ENCODE data around the gene INPP4A. TPM values are rescaled to one million over a fixed set of nuclear protein-coding genes. Genes with fewer than 3 reads are reported as not detected.

Gene INPP4A
- total and polyA plus RNA-seq, 9 of the 15 experiments (the other 6 are each of a cell fraction or from before 2014, with no cell fraction given), result 1.8 to 15.7 (median 8.3) TPM

DNA sequence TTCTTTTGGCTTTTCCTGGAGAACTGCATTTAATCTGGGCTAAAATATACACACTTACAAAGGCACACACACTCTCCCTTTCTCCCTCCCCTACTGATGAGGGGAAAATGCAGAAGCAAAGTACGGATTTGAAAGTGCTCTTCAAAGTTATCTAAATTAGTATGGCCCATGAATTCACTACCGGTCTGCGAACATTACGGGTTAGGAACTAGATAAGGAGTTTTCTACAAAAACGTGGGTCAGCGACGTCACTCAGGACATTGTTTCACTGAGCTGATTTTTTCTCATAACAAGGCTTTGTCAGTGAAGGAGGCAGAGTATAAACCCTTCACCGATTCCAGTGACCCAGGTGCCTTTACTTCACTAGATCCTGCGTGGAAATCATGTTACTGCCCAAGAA, 116.4 kb downstream of the INPP4A start:
- Histone ChIP-seq H3K36me3 (ENCODE audit: control insufficient read depth, insufficient read depth, low read length) (peaks cover 26% of the 10 kb centered on the region), H3K4me3 (no peak overlapping the region), H4K20me1 (replicated peaks; ENCODE audit: control insufficient read depth, insufficient read depth, low read length) (no peaks in the 10 kb centered on the region), H3K4me2 (ENCODE audit: insufficient read depth, low read length) (peak overlapping the region; percentile 79; the same call in 1 of the 2 replicates), H3K9ac (ENCODE audit: insufficient read depth in 1 of 2, low read depth in 2 of 2, low read length in 2 of 2) (peak overlapping the region in 1 of 2 experiments; percentile 66; a peak in 2 of 4 replicates), H3K4me1 (replicated peaks in 1 of 2; ENCODE audit: control insufficient read depth in 2 of 2, insufficient read depth in 2 of 2, low read length in 2 of 2) (peaks cover 15 to 24% of the 10 kb centered on the region in 2 experiments), H3K27me3 (ENCODE audit: control insufficient read depth in 2 of 2, insufficient read depth in 2 of 2, low read length in 2 of 2) (no peaks in the 10 kb centered on the region), H3K9me1 (ENCODE audit: control insufficient read depth, insufficient read depth, low read length) (no peaks in the 10 kb centered on the region), H3K79me2 (ENCODE audit: control insufficient read depth, insufficient read depth, low read length) (no peaks in the 10 kb centered on the region), H2AFZ (ENCODE audit: low read depth, low read length) (peak overlapping the region; percentile 86), H3K27ac (ENCODE audit: extremely low read depth, low read depth, low read length) (peak overlapping the region; percentile 84), H3K9me3 (replicated peaks; ENCODE audit: control insufficient read depth, insufficient read depth, low read depth, low read length) (no peaks in the 10 kb centered on the region)
- in situ Hi-C loops (cut with MboI), result no loop called here
- ChIA-PET CTCF (ENCODE audit: low intra/inter-chr PET ratio) (no interaction called here), POLR2A (interaction anchor here (0.6 to 2.0 kb wide), 6 partner anchors 8 to 53 kb away, joined by 3 to 11 read pairs (median 4); no protein-coding TSS in a partner anchor)
- ATAC-seq, result peak; percentile 32
- WGBS (ENCODE audit: insufficient coverage, low coverage, missing lambda C conversion rate), result 12% methylated on average over 9 of the region's 9 CpGs
- peak; percentile 69 for FAIRE-seq
- intact Hi-C loops (cut with micrococcal nuclease), result no loop called here
- DNase-seq (ENCODE audit: extremely low read depth in 1 of 4, low spot score in 3 of 4), result peak in 2 of 4 experiments; percentile 30 to 53
- no TSS peak for BruUV-seq (replicated peaks)
- TF ChIP-seq SAFB2 (IDR thresholded peaks at IDR 0.05; ENCODE audit: borderline replicate concordance, low read depth, low read length, severe bottlenecking) (no peak), KDM4B (IDR thresholded peaks at IDR 0.05; ENCODE audit: borderline replicate concordance in 2 of 2, low read depth in 1 of 2) (no peak), DIDO1 (tag; IDR thresholded peaks at IDR 0.05; ENCODE audit: low read depth) (no peak), PKNOX1 (IDR thresholded peaks at IDR 0.05) (peak; percentile 20; the same call in 1 of the 2 replicates), MYC (IDR thresholded peaks at IDR 0.05; ENCODE audit: low read depth, low read length) (no peak), MYC (CRISPR knock-in tag; IDR thresholded peaks at IDR 0.05; ENCODE audit: borderline replicate concordance, low read depth) (no peak), NBN (IDR thresholded peaks at IDR 0.05; ENCODE audit: low read depth) (no peak), MXI1 (IDR thresholded peaks at IDR 0.05; ENCODE audit: low read depth, low read length) (no peak), ZNF780A (CRISPR knock-in tag; IDR thresholded peaks at IDR 0.05) (no peak), CREM (IDR thresholded peaks at IDR 0.05; ENCODE audit: low read depth) (peak; percentile 55), C11orf30 (IDR thresholded peaks at IDR 0.05; ENCODE audit: low read depth) (no peak), EWSR1 (IDR thresholded peaks at IDR 0.05; ENCODE audit: borderline replicate concordance, low read depth, partially characterized antibody) (no peak)
- TF ChIP-seq, protein P1, sequence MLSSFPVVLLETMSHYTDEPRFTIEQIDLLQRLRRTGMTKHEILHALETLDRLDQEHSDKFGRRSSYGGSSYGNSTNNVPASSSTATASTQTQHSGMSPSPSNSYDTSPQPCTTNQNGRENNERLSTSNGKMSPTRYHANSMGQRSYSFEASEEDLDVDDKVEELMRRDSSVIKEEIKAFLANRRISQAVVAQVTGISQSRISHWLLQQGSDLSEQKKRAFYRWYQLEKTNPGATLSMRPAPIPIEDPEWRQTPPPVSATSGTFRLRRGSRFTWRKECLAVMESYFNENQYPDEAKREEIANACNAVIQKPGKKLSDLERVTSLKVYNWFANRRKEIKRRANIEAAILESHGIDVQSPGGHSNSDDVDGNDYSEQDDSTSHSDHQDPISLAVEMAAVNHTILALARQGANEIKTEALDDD (IDR thresholded peaks at IDR 0.05), result peak; percentile 60; the same call in 1 of the 2 replicates
